Uterus (tissue), 4 donors: ENCODE measurements around the gene ARHGEF25. TPM values are rescaled to one million over a fixed set of nuclear protein-coding genes. Genes with fewer than 3 reads are reported as not detected.

Experiments
- DNase-seq, 2 donors: peaks; one replicate each; pipeline ENCODE4 v3.0.0-alpha.2; 2019 to 2020
- H3K27ac ChIP-seq, 2 donors: fragments of 200-600 bp; sonication (generic); 1 replicate in 1 of 2; 2 replicates in 1 of 2; pipeline ENCODE4 v1.5.1; 2016 to 2018
- H3K27me3 ChIP-seq, 2 donors: fragments of 200-600 bp; sonication (generic); one replicate each; pipeline ENCODE4 v1.5.1; 2018 to 2019; ENCODE audit warnings: control low read depth in 1 of 2
- H3K36me3 ChIP-seq, 2 donors: fragments of 200-600 bp; sonication (generic); one replicate each; pipeline ENCODE4 v1.5.1; 2019; ENCODE audit warnings: control low read depth in 1 of 2
- H3K4me1 ChIP-seq, 2 donors: fragments of 200-600 bp; sonication (generic); one replicate each; pipeline ENCODE4 v1.5.1; 2018 to 2019; ENCODE audit warnings: control low read depth in 1 of 2
- H3K4me3 ChIP-seq, 2 donors: fragments of 200-600 bp; sonication (generic); 1 replicate in 1 of 2; 2 replicates in 1 of 2; pipeline ENCODE4 v1.5.1; 2018 to 2019; ENCODE audit warnings: mild to moderate bottlenecking in 1 of 2
- H3K9me3 ChIP-seq, 2 donors: fragments of 200-600 bp; sonication (generic); one replicate each; pipeline ENCODE4 v1.5.1; 2019; ENCODE audit warnings: control low read depth in 1 of 2
- CTCF ChIP-seq, 4 experiments: fragments of 200-600 bp in 2 of 4; fragments of 450-650 bp in 2 of 4; sonication (generic) in 2 of 4; IDR thresholded peaks; one replicate each; pipeline ENCODE4 v1.5.1; 2016 to 2019; ENCODE audit warnings: antibody characterized with exemption in 4 of 4, mild to moderate bottlenecking in 2 of 4, moderate library complexity in 1 of 4
- POLR2A ChIP-seq, 2 donors: fragments of 450-650 bp; IDR thresholded peaks; one replicate each; pipeline ENCODE4 v1.6.1; 2016; ENCODE audit warnings: antibody characterized with exemption in 2 of 2, mild to moderate bottlenecking in 1 of 2, moderate library complexity in 1 of 2
- intact Hi-C: fragments of 100-400 bp; cut with DNase I; formaldehyde crosslinking; loops from one replicate; pipeline ENCODE4 v1.15.1; 2023; ENCODE audit warnings: low total_unique reads
- total RNA-seq, 4 donors: library from RNA; depleted of rRNA in 3 of 4; stranded (reverse); fragments of >200 nt in 3 of 4; gene quantifications; one replicate each; pipeline versions ENCODE4 v1.1.0 to v1.2.4, GENCODE V29; 2014 to 2023
- donor health status: DM: yes; HTN: yes; CAD: no.

ARHGEF25 gene
- total RNA-seq, 4 donors from 2014 or later, result 52.9 to 205 (median 85.6) TPM

GRCh38 chr12:57605811-57606311, 5.4 kb upstream of the ARHGEF25 start:
- Histone ChIP-seq H3K27ac (peak overlapping the region; percentile 95 to 96), H3K4me1 (no peaks in the 10 kb centered on the region), H3K4me3 (no peak overlapping the region), H3K27me3 (no peaks in the 10 kb centered on the region), H3K9me3 (no peaks in the 10 kb centered on the region), H3K36me3 (no peaks in the 10 kb centered on the region)
- no peak for DNase-seq
- intact Hi-C loops, result no loop called here
- TF ChIP-seq POLR2A (IDR thresholded peaks at IDR 0.05), result no peak
- no peak for TF ChIP-seq CTCF (IDR thresholded peaks at IDR 0.05)

GRCh38 chr12:57606399-57606798, 4.8 kb upstream of the ARHGEF25 start:
- intact Hi-C loops, result no loop called here
- no peaks in the 10 kb centered on the region for H3K4me1 ChIP-seq
- H3K27ac ChIP-seq, result peak overlapping the region in 1 of 2 donors; percentile 95

GRCh38 chr12:57606821-57607220, 4.4 kb upstream of the ARHGEF25 start:
- H3K36me3 ChIP-seq, result no peaks in the 10 kb centered on the region
- H3K27ac ChIP-seq, result no peak overlapping the region
- H3K4me1 ChIP-seq, result no peaks in the 10 kb centered on the region
- TF ChIP-seq CTCF (IDR thresholded peaks at IDR 0.05) (no peak), POLR2A (IDR thresholded peaks at IDR 0.05) (no peak)
- no peak for DNase-seq
- no peaks in the 10 kb centered on the region for H3K27me3 ChIP-seq
- no peaks in the 10 kb centered on the region for H3K9me3 ChIP-seq
- no peak overlapping the region for H3K4me3 ChIP-seq
- intact Hi-C loops, result no loop called here

More at GRCh38 chr12:57606399-57606798, 4.8 kb upstream of the ARHGEF25 start:
- DNase-seq, result no peak
- no peaks in the 10 kb centered on the region for H3K9me3 ChIP-seq
- no peaks in the 10 kb centered on the region for H3K27me3 ChIP-seq
- no peaks in the 10 kb centered on the region for H3K36me3 ChIP-seq
- TF ChIP-seq CTCF (IDR thresholded peaks at IDR 0.05) (no peak), POLR2A (IDR thresholded peaks at IDR 0.05) (no peak)
- no peak overlapping the region for H3K4me3 ChIP-seq

DNA sequence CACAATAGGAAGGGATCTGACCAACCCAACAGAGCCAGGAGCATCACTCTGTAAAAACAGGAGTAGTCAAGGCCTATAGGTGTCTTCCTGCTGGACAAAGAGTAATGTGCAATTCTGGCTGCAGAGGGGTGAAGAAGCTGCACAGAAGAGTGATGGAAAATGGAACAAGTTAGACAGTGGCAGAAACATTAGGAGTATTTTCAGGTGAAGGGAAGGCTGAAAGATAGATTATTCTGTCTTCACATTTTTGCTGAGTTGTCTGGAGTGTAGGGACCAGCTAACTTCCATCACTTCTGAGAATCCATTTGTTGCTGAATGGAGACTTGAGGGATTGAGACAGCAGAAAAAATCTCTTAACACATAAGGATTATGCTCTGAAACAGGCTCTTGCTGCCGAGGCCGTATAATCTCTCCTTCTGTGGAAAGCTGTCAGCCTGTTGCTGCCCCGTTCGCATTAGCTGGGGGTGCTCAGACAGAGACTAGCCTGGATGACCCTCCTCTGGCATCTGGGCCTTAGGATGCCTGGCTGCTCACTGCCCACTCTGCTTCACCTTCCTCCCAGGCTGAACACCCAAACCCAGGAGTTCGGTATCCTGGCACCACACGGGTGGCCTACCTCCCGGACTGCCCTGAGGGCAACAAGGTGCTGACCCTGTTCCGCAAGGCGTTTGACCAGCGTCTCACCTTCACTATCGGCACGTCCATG, 3.1 kb upstream of the ARHGEF25 start:
- Histone ChIP-seq H3K9me3 (no peaks in the 10 kb centered on the region), H3K4me3 (no peak overlapping the region), H3K27ac (no peak overlapping the region), H3K4me1 (no peaks in the 10 kb centered on the region), H3K27me3 (no peaks in the 10 kb centered on the region), H3K36me3 (no peaks in the 10 kb centered on the region)
- intact Hi-C loops, result no loop called here
- TF ChIP-seq POLR2A (IDR thresholded peaks at IDR 0.05) (no peak), CTCF (IDR thresholded peaks at IDR 0.05) (no peak)
- DNase-seq, result no peak

DNA sequence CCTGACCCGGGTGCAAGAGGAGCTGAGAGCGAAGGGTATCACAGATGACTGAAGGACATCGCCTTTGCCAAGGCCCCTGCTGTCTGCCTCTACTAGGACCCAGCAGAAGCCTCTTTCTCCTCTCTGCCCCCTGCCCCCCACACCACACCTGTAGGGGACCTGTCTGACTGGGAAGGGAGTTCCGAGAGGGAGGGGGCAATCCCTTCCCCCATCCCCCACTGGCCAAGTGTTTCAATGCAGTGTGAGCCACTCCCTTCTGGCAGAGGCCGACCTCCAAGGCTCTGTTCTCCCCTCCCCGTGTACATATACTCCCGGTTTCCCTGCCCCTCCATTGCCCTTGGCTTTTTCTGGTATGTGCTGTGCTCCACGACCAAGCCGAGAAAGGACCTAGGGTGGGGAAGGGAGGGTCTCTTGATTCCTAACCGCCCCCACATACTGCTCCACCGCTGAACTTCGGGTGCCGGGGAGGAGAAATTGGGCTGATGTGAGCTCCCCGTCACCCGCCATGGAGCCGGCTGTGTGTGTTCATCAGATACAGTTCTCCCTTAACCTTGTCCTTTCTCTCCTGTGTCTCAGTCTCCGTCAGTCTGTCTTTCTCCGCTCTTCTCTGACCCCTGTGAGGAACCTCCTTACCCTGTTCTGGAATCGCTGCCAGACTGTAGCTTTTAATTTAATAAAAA, 2.0 kb upstream of the ARHGEF25 start:
- no peaks in the 10 kb centered on the region for H3K9me3 ChIP-seq
- H3K36me3 ChIP-seq, result no peaks in the 10 kb centered on the region
- H3K4me3 ChIP-seq, result peak overlapping the region; percentile 70 to 81
- H3K27me3 ChIP-seq, result no peaks in the 10 kb centered on the region
- H3K4me1 ChIP-seq, result no peaks in the 10 kb centered on the region
- DNase-seq, result peak; percentile 38 to 44
- no peak for TF ChIP-seq CTCF (IDR thresholded peaks at IDR 0.05)
- TF ChIP-seq POLR2A (IDR thresholded peaks at IDR 0.05), result no peak
- peak overlapping the region; percentile 93 to 94 for H3K27ac ChIP-seq
- intact Hi-C loops, result no loop called here
